ENCODE measurements around the gene SPRY4. TPM values are rescaled to one million over a fixed set of nuclear protein-coding genes. Genes with fewer than 3 reads are reported as not detected.
"Not testable (repeated sequence)": the region's sequence is repeated elsewhere in the genome, so short reads cannot be mapped to it uniquely, and the experiment has no call there.

SPRY4 gene
- total and polyA plus RNA-seq, 8 donors = 1.3 to 13.6 (median 7.3) TPM

GRCh38 chr5:142342128-142342981, 17.5 kb upstream of the SPRY4 start:
- no peak overlapping the region for H3K4me3 ChIP-seq
- WGBS, 5 donors = 81 to 84% (median 81%) methylated on average over 16 of the region's 16 CpGs
- no peaks in the 10 kb centered on the region for H3K36me3 ChIP-seq
- TF ChIP-seq POLR2A (IDR thresholded peaks at IDR 0.05) (no peak), CTCF (IDR thresholded peaks at IDR 0.05) (no peak), EP300 (IDR thresholded peaks at IDR 0.05) (no peak), POLR2AphosphoS5 (IDR thresholded peaks at IDR 0.05) (no peak)
- peaks cover 12 to 27% (median 24%) of the 10 kb centered on the region in 4 donors for H3K9me3 ChIP-seq
- intact Hi-C loops (cut with DNase I; ENCODE audit: low total_unique reads) = no loop called here
- H3K27me3 ChIP-seq = no peaks in the 10 kb centered on the region
- peak overlapping the region in 3 of 5 donors; percentile 18 to 35 (median 20) for H3K27ac ChIP-seq
- no peaks in the 10 kb centered on the region for H3K4me1 ChIP-seq
- no peak for DNase-seq

GRCh38 chr5:142339781-142340180, 15.0 kb upstream of the SPRY4 start:
- H3K4me1 ChIP-seq = no peaks in the 10 kb centered on the region
- no peak overlapping the region for H3K4me3 ChIP-seq
- H3K36me3 ChIP-seq = no peaks in the 10 kb centered on the region
- no peak for DNase-seq
- intact Hi-C loops (cut with DNase I; ENCODE audit: low total_unique reads) = no loop called here
- peaks cover 5 to 16% (median 12%) of the 10 kb centered on the region in 4 donors for H3K9me3 ChIP-seq
- H3K27me3 ChIP-seq = no peaks in the 10 kb centered on the region
- WGBS, 5 donors = 86 to 100% (median 92%) methylated on average over 3 of the region's 3 CpGs
- no peak overlapping the region for H3K27ac ChIP-seq
- TF ChIP-seq POLR2AphosphoS5 (IDR thresholded peaks at IDR 0.05) (no peak), EP300 (IDR thresholded peaks at IDR 0.05) (no peak), POLR2A (IDR thresholded peaks at IDR 0.05) (no peak), CTCF (IDR thresholded peaks at IDR 0.05) (no peak)

GRCh38 chr5:142334538-142334937, 9.7 kb upstream of the SPRY4 start:
- DNase-seq = no peak
- Histone ChIP-seq H3K4me1 (no peaks in the 10 kb centered on the region), H3K9me3 (no peaks in the 10 kb centered on the region), H3K4me3 (no peak overlapping the region), H3K36me3 (no peaks in the 10 kb centered on the region), H3K27me3 (peaks cover 0 to 2% (median 0%) of the 10 kb centered on the region in 3 donors), H3K27ac (no peak overlapping the region)
- intact Hi-C loops (cut with DNase I; ENCODE audit: low total_unique reads) = no loop called here
- TF ChIP-seq EP300 (IDR thresholded peaks at IDR 0.05) (no peak), POLR2AphosphoS5 (IDR thresholded peaks at IDR 0.05) (no peak), CTCF (IDR thresholded peaks at IDR 0.05) (no peak), POLR2A (IDR thresholded peaks at IDR 0.05) (no peak)

GRCh38 chr5:142333749-142334148, 8.9 kb upstream of the SPRY4 start:
- H3K27ac ChIP-seq; DNase-seq; H3K4me3 ChIP-seq; H3K4me1 ChIP-seq; H3K9me3 ChIP-seq; H3K36me3 ChIP-seq; intact Hi-C loops (cut with DNase I; ENCODE audit: low total_unique reads): not testable (repeated sequence)
- peaks cover 0 to 10% (median 0%) of the 10 kb centered on the region in 3 donors for H3K27me3 ChIP-seq
- WGBS, 5 donors = 97 to 100% (median 98%) methylated on average over 2 of the region's 2 CpGs

- 47 to 100% (median 86%) methylated on average over 1 to 2 of the region's 2 CpGs for WGBS, 5 donors
- Histone ChIP-seq H3K4me3 (no peak overlapping the region), H3K9me3 (no peaks in the 10 kb centered on the region), H3K27ac (no peak overlapping the region), H3K27me3 (peaks cover 0 to 43% (median 8%) of the 10 kb centered on the region in 3 donors), H3K4me1 (peaks cover 10 to 12% (median 10%) of the 10 kb centered on the region in 4 donors), H3K36me3 (no peaks in the 10 kb centered on the region)
- DNase-seq = no peak
- TF ChIP-seq POLR2AphosphoS5 (IDR thresholded peaks at IDR 0.05) (no peak), CTCF (IDR thresholded peaks at IDR 0.05) (no peak), EP300 (IDR thresholded peaks at IDR 0.05) (no peak), POLR2A (IDR thresholded peaks at IDR 0.05) (no peak)
- intact Hi-C loops (cut with DNase I; ENCODE audit: low total_unique reads) = no loop called here
These were observed 5.6 kb upstream of the SPRY4 start for GRCh38 chr5:142330444-142330843.

Measured in stomach (tissue), 9 donors.